NB4 (cell line): ENCODE measurements around the gene CCDC28B.

Experiments
- CTCF ChIP-seq: IDR thresholded peaks from one replicate; pipeline ENCODE4 v1.5.1; 2012; ENCODE audit warnings: low read depth, low read length
- POLR2A ChIP-seq: IDR thresholded peaks from 2 replicates; pipeline ENCODE4 v1.6.1; 2011; ENCODE audit warnings: mild to moderate bottlenecking; ENCODE audit not compliant: insufficient read length; ENCODE audit errors: extremely low read depth

GRCh38 chr1:32182060-32182459, 18.3 kb upstream of the CCDC28B start:
- no peak for TF ChIP-seq CTCF
- no peak for TF ChIP-seq POLR2A
